CD4-positive, alpha-beta T cell (primary cell): ENCODE measurements around the gene BTG4. TPM values are rescaled to one million over a fixed set of nuclear protein-coding genes. Genes with fewer than 3 reads are reported as not detected.

ENCODE experiments used
- ATAC-seq: fragments of 200-7000 bp; cut with Tn5 transposase; one replicate; pipeline ENCODE4 v1.10.0; 2022; ENCODE audit warnings: mild to moderate bottlenecking; ENCODE audit not compliant: poor library complexity
- CTCF ChIA-PET: fragments of 350-600 bp; sonication (Branson Sonifier 250); formaldehyde crosslinking; loops from one replicate; lab custom pipeline; 2021; ENCODE audit warnings: antibody characterized with exemption, inconsistent platforms; lab: Charles Lee
- POLR2A ChIA-PET: fragments of 350-600 bp; sonication (Branson Sonifier 250); formaldehyde crosslinking; loops from one replicate; lab custom pipeline; 2021; ENCODE audit warnings: antibody characterized with exemption, inconsistent platforms; lab: Charles Lee
- DNase-seq, 14 experiments: peaks; one replicate each; pipeline ENCODE4 v3.0.0-alpha.2; 2013 to 2020; ENCODE audit warnings: mixed read lengths in 2 of 14
- H3K27ac ChIP-seq, 2 donors: one replicate each; pipeline versions ENCODE4 v1.5.1 to v1.7.0; 2013; ENCODE audit warnings: low read length in 2 of 2, low read depth in 1 of 2, mild to moderate bottlenecking in 1 of 2
- H3K27me3 ChIP-seq, 2 experiments: 1 replicate in 1 of 2; 2 replicates in 1 of 2; pipeline versions ENCODE4 v1.6.1 to v1.7.0; 2013; ENCODE audit warnings: low read length in 2 of 2, control low read depth in 1 of 2, mild to moderate bottlenecking in 1 of 2, moderate library complexity in 1 of 2; ENCODE audit not compliant: insufficient read depth in 2 of 2, control insufficient read depth in 1 of 2
- H3K36me3 ChIP-seq: one replicate; pipeline ENCODE4 v1.6.1; 2013; ENCODE audit warnings: low read length, control low read depth; ENCODE audit not compliant: insufficient read depth
- H3K4me1 ChIP-seq: one replicate; pipeline ENCODE4 v1.6.1; 2013; ENCODE audit warnings: low read length, control low read depth; ENCODE audit not compliant: insufficient read depth
- H3K4me3 ChIP-seq: one replicate; pipeline ENCODE4 v1.5.1; 2013; ENCODE audit warnings: mild to moderate bottlenecking, low read length, moderate library complexity
- H3K9me3 ChIP-seq, 2 experiments: 1 replicate in 1 of 2; 2 replicates in 1 of 2; pipeline versions ENCODE4 v1.6.1 to v1.7.0; 2013; ENCODE audit warnings: low read length in 2 of 2, mild to moderate bottlenecking in 2 of 2, control low read depth in 1 of 2, moderate library complexity in 1 of 2; ENCODE audit not compliant: control insufficient read depth in 1 of 2, insufficient read depth in 1 of 2
- H3K27ac Mint-ChIP-seq: one replicate; pipeline ENCODE4 v1.8.0; 2020; ENCODE audit warnings: mixed read lengths
- H3K27me3 Mint-ChIP-seq: one replicate; pipeline ENCODE4 v1.8.0; 2021; ENCODE audit warnings: mixed read lengths
- H3K36me3 Mint-ChIP-seq: one replicate; pipeline ENCODE4 v1.8.0; 2021; ENCODE audit warnings: low read depth, mixed read lengths
- H3K4me1 Mint-ChIP-seq: one replicate; pipeline ENCODE4 v1.8.0; 2021; ENCODE audit warnings: low read depth, mixed read lengths
- H3K4me3 Mint-ChIP-seq: one replicate; pipeline ENCODE4 v1.8.0; 2020; ENCODE audit warnings: mild to moderate bottlenecking, mixed read lengths
- H3K9me3 Mint-ChIP-seq: one replicate; pipeline ENCODE4 v1.8.0; 2020; ENCODE audit warnings: mixed read lengths
- CTCF ChIP-seq: fragments of 200-600 bp; IDR thresholded peaks from one replicate; pipeline ENCODE4 v1.8.0; 2022; ENCODE audit warnings: antibody characterized with exemption, mild to moderate bottlenecking
- intact Hi-C, 2 experiments: fragments of 100-400 bp; cut with DNase I in 1 of 2; cut with micrococcal nuclease in 1 of 2; formaldehyde crosslinking; loops; one replicate each; pipeline versions ENCODE4 v1.15.1 to v1.9.0; 2023 to 2025; cut with DNase I, micrococcal nuclease
- microRNA-seq: library from miRNA; unstranded; fragments of <30 nt; microRNA quantifications from one replicate; pipeline ENCODE4 v1.2.0, GENCODE V29; 2021; ENCODE audit warnings: borderline microRNAs expressed, borderline replicate concordance
- total RNA-seq, 174 experiments: library from RNA in 2 of 174; stranded (reverse) in 2 of 174; gene quantifications; one replicate each; pipeline ENCODE4 v1.2.3 and lab custom pipeline; 2021 to 2026

BTG4 gene
- total RNA-seq, 2 experiments from 2014 or later = not detected

DNA sequence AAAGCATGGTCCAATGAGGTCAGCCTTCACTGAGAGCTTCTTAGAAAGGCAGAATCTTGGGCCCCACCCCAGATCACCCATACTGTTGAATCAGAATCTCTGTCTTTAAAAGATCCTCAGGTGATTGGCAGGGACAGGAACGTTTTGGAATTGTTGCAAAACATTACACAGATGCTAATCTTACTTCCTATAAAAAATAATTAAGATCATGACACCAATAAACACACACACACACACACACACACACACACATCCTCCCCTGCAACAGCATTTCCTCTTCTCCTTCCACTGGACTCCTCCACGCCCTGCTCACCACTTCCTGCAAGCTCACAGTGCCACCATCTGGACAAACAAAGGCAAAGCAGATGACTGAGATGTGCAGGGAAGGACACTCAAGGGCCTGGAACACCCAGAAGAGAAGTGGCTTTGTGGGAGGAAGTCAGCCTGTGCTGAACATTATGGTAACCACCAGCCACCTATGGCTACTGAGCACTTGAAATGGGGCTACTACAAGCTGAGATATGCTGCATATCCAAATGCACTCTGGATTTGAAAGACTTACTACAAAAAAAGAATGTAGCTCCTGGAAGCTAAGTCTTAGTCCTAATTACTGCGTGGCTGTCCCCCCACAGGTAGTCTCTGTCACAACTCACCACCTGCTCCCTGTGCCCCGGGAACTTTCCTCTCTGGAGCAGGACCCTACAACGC is 65.6 kb downstream of the BTG4 start:
- H3K27me3 ChIP-seq = no peaks in the 10 kb centered on the region
- Mint-ChIP-seq H3K36me3 (no peaks in the 10 kb centered on the region), H3K9me3 (no peaks in the 10 kb centered on the region), H3K27me3 (no peaks in the 10 kb centered on the region), H3K4me1 (peaks cover 14% of the 10 kb centered on the region), H3K4me3 (peak overlapping the region; percentile 34), H3K27ac (peak overlapping the region; percentile 58)
- H3K4me3 ChIP-seq = no peak overlapping the region
- POLR2A ChIA-PET = interaction anchor here (0.6 to 1.6 kb wide), 8 partner anchors 9 to 164 kb away, joined by 3 to 8 read pairs (median 3); partner anchors contain the start of gene POU2AF1
- DNase-seq = peak; percentile 45 to 95 (median 70)
- no peaks in the 10 kb centered on the region for H3K9me3 ChIP-seq
- peak overlapping the region in 1 of 2 donors; percentile 12 for H3K27ac ChIP-seq
- intact Hi-C loops = loop anchor here (1.0 to 10.0 kb wide), 3 partner anchors 163 to 1242 kb away; no protein-coding TSS in a partner anchor
- peak; percentile 98 for ATAC-seq
- H3K4me1 ChIP-seq = peaks cover 15% of the 10 kb centered on the region
- CTCF ChIA-PET = interaction anchor here (0.6 to 1.9 kb wide), 10 partner anchors 8 to 320 kb away, joined by 3 to 17 read pairs (median 4); partner anchors contain the start of genes POU2AF1 and PPP2R1B
- peak; percentile 64 for TF ChIP-seq CTCF
- H3K36me3 ChIP-seq = no peaks in the 10 kb centered on the region

DNA sequence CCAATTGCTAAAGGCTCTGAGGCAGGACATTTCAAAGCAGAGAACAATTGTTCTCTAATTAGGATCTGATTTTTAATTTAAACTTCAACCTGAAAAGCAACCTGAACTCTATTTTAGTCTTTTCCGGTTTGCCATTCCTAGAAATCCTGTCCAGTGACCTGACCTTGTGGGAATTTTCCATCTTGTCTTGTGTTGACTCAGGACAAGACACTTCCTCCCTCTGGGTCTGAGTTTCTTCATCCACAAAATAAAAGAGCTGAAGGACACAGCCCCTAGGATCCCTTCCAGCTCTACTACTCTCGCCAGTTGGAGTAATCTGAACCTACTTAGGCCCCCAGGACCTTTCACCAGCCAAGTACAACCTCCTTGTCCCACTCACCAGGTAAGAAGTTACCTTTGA is 66.6 kb downstream of the BTG4 start:
- H3K4me3 ChIP-seq = no peak overlapping the region
- H3K4me1 Mint-ChIP-seq = peaks cover 14% of the 10 kb centered on the region
- ATAC-seq (no peak), DNase-seq (no peak)
- CTCF ChIA-PET = interaction anchor here (1.0 to 1.9 kb wide), 8 partner anchors 9 to 321 kb away, joined by 3 to 17 read pairs (median 4); partner anchors contain the start of genes POU2AF1 and PPP2R1B
- POLR2A ChIA-PET = interaction anchor here (1.0 to 1.6 kb wide), 4 partner anchors 8 to 69 kb away, joined by 3 read pairs; no protein-coding TSS in a partner anchor
- H3K27me3 Mint-ChIP-seq = no peaks in the 10 kb centered on the region
- TF ChIP-seq CTCF = no peak
- no peaks in the 10 kb centered on the region for H3K9me3 ChIP-seq
- H3K27ac Mint-ChIP-seq = peak overlapping the region; percentile 58
- peaks cover 15% of the 10 kb centered on the region for H3K4me1 ChIP-seq
- peak overlapping the region in 1 of 2 donors; percentile 12 for H3K27ac ChIP-seq
- no peaks in the 10 kb centered on the region for H3K36me3 Mint-ChIP-seq
- no peak overlapping the region for H3K4me3 Mint-ChIP-seq
- H3K36me3 ChIP-seq = no peaks in the 10 kb centered on the region
- intact Hi-C loops = loop anchor here in 1 of 2 experiments (5.0 to 10.0 kb wide), 2 partner anchors 1013 to 1241 kb away; no protein-coding TSS in a partner anchor
- no peaks in the 10 kb centered on the region for H3K9me3 Mint-ChIP-seq
- H3K27me3 ChIP-seq = no peaks in the 10 kb centered on the region

Small RNAs within 50 kb of the gene (microRNA-seq; reads per million reads assigned to microRNA genes)
- gene MIR34B (not detected), gene MIR34C (1.6 reads per million)

Other genes starting within 250 kb of the BTG4 start
- gene POU2AF3, start 213.8 kb downstream of the BTG4 start, total RNA-seq = not detected
- under 1 TPM; 0.52 to 0.78 TPM for gene POU2AF1, start 133.1 kb downstream of the BTG4 start, total RNA-seq
- gene HOATZ, start 2.4 kb upstream of the BTG4 start, total RNA-seq = not detected
- 1 to 10 TPM; 1.3 to 1.4 TPM for gene LAYN, start 28.3 kb upstream of the BTG4 start, total RNA-seq
- 1 to 10 TPM; 3.6 to 5.8 TPM for gene SIK2, start 90.1 kb upstream of the BTG4 start, total RNA-seq